K562 (cell line): ENCODE measurements around the gene ALDH7A1. TPM values are rescaled to one million over a fixed set of nuclear protein-coding genes. Genes with fewer than 3 reads are reported as not detected.

ENCODE experiments used
- CREB3L1 ChIP-seq: fragments of 450-650 bp; IDR thresholded peaks from 2 replicates; pipeline ENCODE4 v1.6.1; 2014; ENCODE audit warnings: low read depth, mild to moderate bottlenecking, moderate library complexity, borderline replicate concordance
- DEAF1 ChIP-seq: fragments of 450-650 bp; formaldehyde crosslinking; IDR thresholded peaks from 2 replicates; pipeline ENCODE4 v1.4.0; 2020; ENCODE audit warnings: mild to moderate bottlenecking, moderate library complexity
- HNRNPK ChIP-seq: fragments of 200-400 bp; formaldehyde crosslinking; IDR thresholded peaks from one replicate; pipeline ENCODE4 v1.6.1; 2018; ENCODE audit warnings: mild to moderate bottlenecking, low read depth, low read length; ENCODE audit not compliant: poor library complexity, severe bottlenecking
- MTF1 ChIP-seq: fragments of 250-450 bp; sonication (Bioruptor Pico); IDR thresholded peaks from 2 replicates; pipeline ENCODE4 v1.9.0; 2021; ENCODE audit warnings: moderate library complexity, mild to moderate bottlenecking, inconsistent platforms, borderline replicate concordance
- NFXL1 ChIP-seq: fragments of 450-650 bp; formaldehyde crosslinking; IDR thresholded peaks from 2 replicates; pipeline ENCODE4 v1.4.0; 2021; ENCODE audit warnings: mild to moderate bottlenecking
- SNAPC5 ChIP-seq: fragments of 250-450 bp; sonication (Bioruptor Pico); IDR thresholded peaks from 2 replicates; pipeline ENCODE4 v1.8.0; 2021; ENCODE audit warnings: moderate library complexity, mild to moderate bottlenecking, inconsistent platforms
- ZNF444 ChIP-seq: fragments of 250-450 bp; sonication (Bioruptor Pico); IDR thresholded peaks from 2 replicates; pipeline ENCODE4 v1.4.0; 2020; ENCODE audit warnings: mild to moderate bottlenecking, moderate library complexity
- ZNF77 ChIP-seq: fragments of 250-450 bp; sonication (Bioruptor Pico); IDR thresholded peaks from 2 replicates; pipeline ENCODE4 v1.5.0; 2020
- polyA plus RNA-seq, 8 experiments: library from polyadenylated mRNA; depleted of rRNA in 4 of 8; stranded (reverse) in 5 of 8; unstranded in 3 of 8; fragments of >200 nt; fragmentation: Nextera tagmentation in 2 of 8; fragmentation: Illumina TruSeq in 1 of 8; extraction: Ambion mirVana in 2 of 8; extraction: Trizol in 1 of 8; gene quantifications; 2 replicates each; pipeline versions ENCODE4 v1.2.1 to v1.2.3, GENCODE V29; 2011 to 2014; ENCODE audit warnings: inconsistent platforms in 1 of 8, missing spikeins in 1 of 8
- total RNA-seq, 7 experiments: library from RNA; depleted of rRNA in 6 of 7; stranded (reverse); fragments of >200 nt in 6 of 7; fragmentation: Illumina TruSeq in 2 of 7; extraction: Trizol in 2 of 7; gene quantifications; 2 replicates each; pipeline versions ENCODE4 v1.2.1 to v1.2.3, GENCODE V29; 2011 to 2021; ENCODE audit warnings: low replicate concordance in 1 of 7
- TF ChIP-seq, protein P1 (sequence below): fragments of 250-450 bp; sonication (Bioruptor Pico); IDR thresholded peaks from 2 replicates; pipeline ENCODE4 v1.5.0; 2021
- TF ChIP-seq, protein P2 (sequence below): sonication (generic); formaldehyde crosslinking; IDR thresholded peaks from 2 replicates; pipeline ENCODE4 v1.8.0; 2022; ENCODE audit warnings: missing genetic modification reagents, mild to moderate bottlenecking, moderate library complexity, borderline replicate concordance
- TF ChIP-seq, protein P3 (sequence below): fragments of 250-450 bp; sonication (Bioruptor Pico); IDR thresholded peaks from 2 replicates; pipeline ENCODE4 v1.5.0; 2021

ALDH7A1 gene
- total and polyA plus RNA-seq, 9 of the 15 experiments (the other 6 are each of a cell fraction or from before 2014, with no cell fraction given): 0.04 to 0.49 TPM; not detected in 7

GRCh38 chr5:126531543-126532120 is 63.4 kb downstream of the ALDH7A1 start (continued):
- no peak for TF ChIP-seq HNRNPK
- TF ChIP-seq ZNF77 (CRISPR knock-in tag): no peak
- no peak for TF ChIP-seq MTF1 (CRISPR knock-in tag)
- TF ChIP-seq, protein P1, sequence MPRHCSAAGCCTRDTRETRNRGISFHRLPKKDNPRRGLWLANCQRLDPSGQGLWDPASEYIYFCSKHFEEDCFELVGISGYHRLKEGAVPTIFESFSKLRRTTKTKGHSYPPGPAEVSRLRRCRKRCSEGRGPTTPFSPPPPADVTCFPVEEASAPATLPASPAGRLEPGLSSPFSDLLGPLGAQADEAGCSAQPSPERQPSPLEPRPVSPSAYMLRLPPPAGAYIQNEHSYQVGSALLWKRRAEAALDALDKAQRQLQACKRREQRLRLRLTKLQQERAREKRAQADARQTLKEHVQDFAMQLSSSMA (CRISPR knock-in tag): no peak
- no peak for TF ChIP-seq ZNF444
- no peak for TF ChIP-seq SNAPC5 (CRISPR knock-in tag)
- TF ChIP-seq, protein P2, sequence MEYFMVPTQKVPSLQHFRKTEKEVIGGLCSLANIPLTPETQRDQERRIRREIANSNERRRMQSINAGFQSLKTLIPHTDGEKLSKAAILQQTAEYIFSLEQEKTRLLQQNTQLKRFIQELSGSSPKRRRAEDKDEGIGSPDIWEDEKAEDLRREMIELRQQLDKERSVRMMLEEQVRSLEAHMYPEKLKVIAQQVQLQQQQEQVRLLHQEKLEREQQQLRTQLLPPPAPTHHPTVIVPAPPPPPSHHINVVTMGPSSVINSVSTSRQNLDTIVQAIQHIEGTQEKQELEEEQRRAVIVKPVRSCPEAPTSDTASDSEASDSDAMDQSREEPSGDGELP (CRISPR knock-in tag): no peak
- TF ChIP-seq, protein P3, sequence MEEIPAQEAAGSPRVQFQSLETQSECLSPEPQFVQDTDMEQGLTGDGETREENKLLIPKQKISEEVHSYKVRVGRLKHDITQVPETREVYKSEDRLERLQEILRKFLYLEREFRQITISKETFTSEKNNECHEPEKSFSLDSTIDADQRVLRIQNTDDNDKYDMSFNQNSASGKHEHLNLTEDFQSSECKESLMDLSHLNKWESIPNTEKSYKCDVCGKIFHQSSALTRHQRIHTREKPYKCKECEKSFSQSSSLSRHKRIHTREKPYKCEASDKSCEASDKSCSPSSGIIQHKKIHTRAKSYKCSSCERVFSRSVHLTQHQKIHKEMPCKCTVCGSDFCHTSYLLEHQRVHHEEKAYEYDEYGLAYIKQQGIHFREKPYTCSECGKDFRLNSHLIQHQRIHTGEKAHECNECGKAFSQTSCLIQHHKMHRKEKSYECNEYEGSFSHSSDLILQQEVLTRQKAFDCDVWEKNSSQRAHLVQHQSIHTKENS (CRISPR knock-in tag): no peak
- no peak for TF ChIP-seq CREB3L1
- TF ChIP-seq NFXL1: no peak
- no peak for TF ChIP-seq DEAF1 (CRISPR knock-in tag)
